Subcutaneous adipose tissue (tissue), 4 donors: ENCODE results near the gene LMLN. TPM values are rescaled to one million over a fixed set of nuclear protein-coding genes. Genes with fewer than 3 reads are reported as not detected.

Experiments
- CTCF ChIP-seq: fragments of 450-650 bp; IDR thresholded peaks from one replicate; pipeline ENCODE4 v1.5.1; 2016; ENCODE audit warnings: low read depth, mild to moderate bottlenecking, control low read depth, antibody characterized with exemption, moderate library complexity
- total RNA-seq, 4 donors: library from RNA; depleted of rRNA; stranded (reverse); fragments of >200 nt; gene quantifications; one replicate each; pipeline ENCODE4 v1.1.0, GENCODE V29; 2016

LMLN gene
- total RNA-seq, 4 donors from 2014 or later: 2.3 to 8.0 (median 6.6) TPM

GRCh38 chr3:198076722-198077308, 116.8 kb downstream of the LMLN start:
- no peak for TF ChIP-seq CTCF

GRCh38 chr3:198079771-198080520, 119.9 kb downstream of the LMLN start:
- TF ChIP-seq CTCF: no peak

GRCh38 chr3:198080521-198081384, 120.7 kb downstream of the LMLN start:
- TF ChIP-seq CTCF: no peak

GRCh38 chr3:198081421-198081844, 121.4 kb downstream of the LMLN start:
- TF ChIP-seq CTCF: no peak

- no peak for TF ChIP-seq CTCF
Measured at GRCh38 chr3:198088421-198088955, 128.5 kb downstream of the LMLN start.

GRCh38 chr3:198090795-198091332, 130.8 kb downstream of the LMLN start:
- TF ChIP-seq CTCF: no peak
